HEK293 (cell line): ENCODE data around the gene CYB5RL.

Experiments used
- CTCF ChIA-PET: fragments of 350-600 bp; formaldehyde crosslinking; extraction: SDS; loops from one replicate; lab custom pipeline; 2021; ENCODE audit warnings: antibody characterized with exemption; lab: Yijun Ruan, JAX
- POLR2A ChIA-PET: fragments of 300-600 bp; formaldehyde crosslinking; extraction: SDS; loops from one replicate; lab custom pipeline; 2020; ENCODE audit warnings: antibody characterized with exemption, inconsistent platforms; lab: Yijun Ruan, JAX
- H3K27ac ChIP-seq: fragments of 200-500 bp; sonication (Bioruptor generic); 2 replicates; pipeline ENCODE4 v1.5.1; 2014; ENCODE audit warnings: low read depth, low read length, control low read depth, inconsistent platforms; ENCODE audit errors: extremely low read depth
- H3K36me3 ChIP-seq, 2 experiments: fragments of 200-500 bp in 1 of 2; sonication (Bioruptor generic) in 1 of 2; 1 replicate in 1 of 2; 2 replicates in 1 of 2; pipeline ENCODE4 v1.5.1; 2014 to 2017; ENCODE audit warnings: inconsistent platforms in 2 of 2, low read length in 2 of 2; ENCODE audit not compliant: control insufficient read depth in 2 of 2, insufficient read depth in 1 of 2
- H3K4me1 ChIP-seq: fragments of 200-500 bp; sonication (Bioruptor generic); 2 replicates; pipeline ENCODE4 v1.5.1; 2014; ENCODE audit warnings: mild to moderate bottlenecking, low read length, inconsistent platforms; ENCODE audit not compliant: control insufficient read depth, insufficient read depth
- H3K4me3 ChIP-seq: 2 replicates; pipeline ENCODE4 v1.5.1; 2011; ENCODE audit warnings: low read depth, mild to moderate bottlenecking, control low read depth, low read length, moderate library complexity
- H3K9me3 ChIP-seq: fragments of 200-500 bp; sonication (Bioruptor generic); 2 replicates; pipeline ENCODE4 v1.5.1; 2014; ENCODE audit warnings: low read depth, low read length, inconsistent platforms; ENCODE audit not compliant: control insufficient read depth, insufficient read depth
- AEBP2 ChIP-seq: fragments of 450-650 bp; formaldehyde crosslinking; IDR thresholded peaks from 2 replicates; pipeline ENCODE4 v1.5.1; 2016; ENCODE audit warnings: missing biosample characterization, missing genetic modification characterization, borderline replicate concordance
- GLI2 ChIP-seq: fragments of 450-650 bp; formaldehyde crosslinking; IDR thresholded peaks from 2 replicates; pipeline ENCODE4; 2017; ENCODE audit warnings: missing biosample characterization, missing genetic modification characterization, low read depth, borderline replicate concordance
- HOXA7 ChIP-seq: sonication (generic); formaldehyde crosslinking; IDR thresholded peaks from 2 replicates; pipeline ENCODE4 v1.8.1; 2022; ENCODE audit warnings: missing genetic modification reagents, borderline replicate concordance
- KLF16 ChIP-seq: fragments of 450-650 bp; formaldehyde crosslinking; IDR thresholded peaks from 2 replicates; pipeline ENCODE4 v1.5.1; 2017; ENCODE audit warnings: missing biosample characterization, missing genetic modification characterization
- PRDM10 ChIP-seq: fragments of 450-650 bp; formaldehyde crosslinking; IDR thresholded peaks from 2 replicates; pipeline ENCODE4 v1.5.1; 2016; ENCODE audit warnings: missing biosample characterization, missing genetic modification characterization
- SALL2 ChIP-seq: fragments of 450-650 bp; formaldehyde crosslinking; IDR thresholded peaks from 2 replicates; pipeline ENCODE4 v1.5.0; 2017; ENCODE audit warnings: missing biosample characterization, mild to moderate bottlenecking, missing genetic modification characterization, borderline replicate concordance
- ZBTB26 ChIP-seq: fragments of 450-650 bp; formaldehyde crosslinking; optimal IDR thresholded peaks from 2 replicates; pipeline ENCODE3; 2016; ENCODE audit warnings: missing biosample characterization, mild to moderate bottlenecking, missing genetic modification characterization
- ZNF121 ChIP-seq: fragments of 450-650 bp; formaldehyde crosslinking; IDR thresholded peaks from 2 replicates; pipeline ENCODE4 v1.5.1; 2016; ENCODE audit warnings: missing biosample characterization, missing genetic modification characterization
- ZNF138 ChIP-seq: fragments of 450-650 bp; formaldehyde crosslinking; IDR thresholded peaks from 2 replicates; pipeline ENCODE4 v1.5.1; 2016; ENCODE audit warnings: missing biosample characterization, missing genetic modification characterization, borderline replicate concordance
- ZNF169 ChIP-seq: fragments of 450-650 bp; formaldehyde crosslinking; IDR thresholded peaks from 2 replicates; pipeline ENCODE4 v1.5.1; 2016; ENCODE audit warnings: missing biosample characterization, missing genetic modification characterization
- ZNF184 ChIP-seq: fragments of 450-650 bp; IDR thresholded peaks from 2 replicates; pipeline ENCODE4 v1.5.1; 2018; ENCODE audit warnings: missing biosample characterization, mild to moderate bottlenecking, missing genetic modification characterization
- ZNF19 ChIP-seq: fragments of 450-650 bp; formaldehyde crosslinking; IDR thresholded peaks from 2 replicates; pipeline ENCODE4; 2016; ENCODE audit warnings: missing biosample characterization, missing genetic modification characterization, low read depth
- ZNF239 ChIP-seq: fragments of 450-650 bp; formaldehyde crosslinking; IDR thresholded peaks from 2 replicates; pipeline ENCODE4 v1.5.1; 2016; ENCODE audit warnings: missing biosample characterization, missing genetic modification characterization
- ZNF324 ChIP-seq: fragments of 450-650 bp; formaldehyde crosslinking; IDR thresholded peaks from 2 replicates; pipeline ENCODE4 v1.5.1; 2016; ENCODE audit warnings: missing biosample characterization, missing genetic modification characterization
- ZNF37A ChIP-seq: fragments of 450-650 bp; IDR thresholded peaks from 2 replicates; pipeline ENCODE4 v1.5.1; 2018; ENCODE audit warnings: missing biosample characterization, missing genetic modification characterization
- ZNF433 ChIP-seq: fragments of 450-650 bp; formaldehyde crosslinking; IDR thresholded peaks from 2 replicates; pipeline ENCODE4 v1.5.1; 2016; ENCODE audit warnings: missing biosample characterization, missing genetic modification characterization, low read depth
- ZNF510 ChIP-seq: fragments of 450-650 bp; formaldehyde crosslinking; IDR thresholded peaks from 2 replicates; pipeline ENCODE4 v1.5.1; 2018; ENCODE audit warnings: mild to moderate bottlenecking, missing genetic modification characterization, missing biosample characterization; ENCODE audit not compliant: insufficient replicate concordance
- ZNF521 ChIP-seq: fragments of 450-650 bp; formaldehyde crosslinking; IDR thresholded peaks from 2 replicates; pipeline ENCODE4 v1.5.1; 2017; ENCODE audit warnings: missing biosample characterization, mild to moderate bottlenecking, missing genetic modification characterization
- ZNF623 ChIP-seq: fragments of 450-650 bp; formaldehyde crosslinking; IDR thresholded peaks from 2 replicates; pipeline ENCODE4 v1.5.1; 2016; ENCODE audit warnings: missing biosample characterization, missing genetic modification characterization
- ZNF677 ChIP-seq: fragments of 450-650 bp; IDR thresholded peaks from 2 replicates; pipeline ENCODE4 v1.5.0; 2018; ENCODE audit warnings: missing biosample characterization, mild to moderate bottlenecking, missing genetic modification characterization, moderate library complexity
- ZNF785 ChIP-seq: fragments of 450-650 bp; formaldehyde crosslinking; IDR thresholded peaks from 2 replicates; pipeline ENCODE4 v1.5.1; 2016; ENCODE audit warnings: missing biosample characterization, missing genetic modification characterization
- ZSCAN23 ChIP-seq: fragments of 450-650 bp; formaldehyde crosslinking; IDR thresholded peaks from 2 replicates; pipeline ENCODE4 v1.5.1; 2016; ENCODE audit warnings: missing biosample characterization, missing genetic modification characterization
- TF ChIP-seq, protein P1 (sequence below): fragments of 450-650 bp; formaldehyde crosslinking; IDR thresholded peaks from 2 replicates; pipeline ENCODE4 v1.5.1; 2016; ENCODE audit warnings: missing biosample characterization, missing genetic modification characterization, low read depth

CYB5RL gene

GRCh38 chr1:54247863-54248515 lies 48.2 kb upstream of the CYB5RL start:
- Histone ChIP-seq H3K4me1 (no peaks in the 10 kb centered on the region), H3K9me3 (no peaks in the 10 kb centered on the region), H3K36me3 (peaks cover 0 to 48% of the 10 kb centered on the region in 2 experiments; a peak in 1 of 3 replicates), H3K27ac (no peak overlapping the region), H3K4me3 (no peak overlapping the region)
- TF ChIP-seq ZNF37A (no peak), ZNF521 (no peak)
- ChIA-PET POLR2A (no interaction called here), CTCF (interaction anchor here (0.7 kb wide), 1 partner anchor 710 kb away, joined by 3 read pairs; no protein-coding TSS in a partner anchor)

DNA sequence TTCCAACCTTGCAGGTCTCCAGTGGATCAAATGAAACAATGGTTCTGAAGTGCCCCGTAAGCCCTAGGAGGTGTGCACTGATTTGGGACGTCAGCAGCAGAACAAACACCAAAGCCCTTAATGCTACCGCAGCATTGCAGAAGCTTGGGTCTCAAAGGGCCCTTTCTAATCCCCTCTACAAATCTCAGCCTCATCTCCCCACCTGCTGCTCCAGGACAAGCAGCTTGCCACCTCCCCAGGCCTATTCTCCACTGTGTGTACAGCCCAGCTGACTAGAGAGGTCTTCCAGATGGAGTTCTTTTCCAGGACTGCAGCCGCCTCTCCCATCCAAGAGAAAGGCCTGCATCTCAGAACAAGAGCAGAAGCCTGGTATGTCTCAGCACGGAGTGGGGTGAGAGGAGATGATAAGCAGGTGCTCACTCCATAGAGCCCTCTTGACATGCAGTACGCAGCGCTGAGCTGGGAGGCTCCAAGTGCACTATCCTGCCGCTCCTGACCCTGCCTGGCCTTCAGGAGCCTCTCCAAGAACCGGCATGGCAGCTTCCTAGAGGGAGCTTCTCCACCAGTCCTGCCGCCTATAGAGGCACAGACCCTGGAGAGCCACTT lies 46.4 kb upstream of the CYB5RL start:
- no peaks in the 10 kb centered on the region for H3K4me1 ChIP-seq
- ChIA-PET POLR2A (no interaction called here), CTCF (no interaction called here)
- H3K36me3 ChIP-seq = peaks cover 0 to 52% of the 10 kb centered on the region in 2 experiments; a peak in 1 of 3 replicates
- no peak overlapping the region for H3K4me3 ChIP-seq
- H3K27ac ChIP-seq = no peak overlapping the region
- H3K9me3 ChIP-seq = no peaks in the 10 kb centered on the region
- TF ChIP-seq PRDM10 (tag by site-specific recombination) = no peak
- TF ChIP-seq ZNF138 (tag by site-specific recombination) = no peak
- TF ChIP-seq GLI2 = no peak
- TF ChIP-seq ZNF239 (tag by site-specific recombination) = no peak
- no peak for TF ChIP-seq ZBTB26 (tag by site-specific recombination)
- TF ChIP-seq KLF16 = no peak
- no peak for TF ChIP-seq ZNF121 (tag by site-specific recombination)

GRCh38 chr1:54245501-54245900 lies 45.7 kb upstream of the CYB5RL start:
- ChIA-PET POLR2A (no interaction called here), CTCF (no interaction called here)
- H3K9me3 ChIP-seq = no peaks in the 10 kb centered on the region
- peaks cover 0 to 51% of the 10 kb centered on the region in 2 experiments; a peak in 1 of 3 replicates for H3K36me3 ChIP-seq
- no peak overlapping the region for H3K27ac ChIP-seq
- H3K4me1 ChIP-seq = no peaks in the 10 kb centered on the region
- no peak overlapping the region for H3K4me3 ChIP-seq
- TF ChIP-seq ZNF677 (tag by site-specific recombination) (no peak), SALL2 (tag by site-specific recombination) (no peak), ZNF623 (tag by site-specific recombination) (no peak), AEBP2 (tag by site-specific recombination) (no peak), ZNF169 (tag by site-specific recombination) (no peak), ZNF785 (no peak), ZNF19 (tag by site-specific recombination) (no peak), ZNF184 (tag by site-specific recombination) (no peak), HOXA7 (CRISPR knock-in tag) (no peak), ZNF433 (tag by site-specific recombination) (no peak), ZSCAN23 (tag by site-specific recombination) (no peak), ZNF239 (tag by site-specific recombination) (no peak), ZNF510 (tag by site-specific recombination) (no peak), ZNF324 (tag by site-specific recombination) (no peak)
- TF ChIP-seq, protein P1, sequence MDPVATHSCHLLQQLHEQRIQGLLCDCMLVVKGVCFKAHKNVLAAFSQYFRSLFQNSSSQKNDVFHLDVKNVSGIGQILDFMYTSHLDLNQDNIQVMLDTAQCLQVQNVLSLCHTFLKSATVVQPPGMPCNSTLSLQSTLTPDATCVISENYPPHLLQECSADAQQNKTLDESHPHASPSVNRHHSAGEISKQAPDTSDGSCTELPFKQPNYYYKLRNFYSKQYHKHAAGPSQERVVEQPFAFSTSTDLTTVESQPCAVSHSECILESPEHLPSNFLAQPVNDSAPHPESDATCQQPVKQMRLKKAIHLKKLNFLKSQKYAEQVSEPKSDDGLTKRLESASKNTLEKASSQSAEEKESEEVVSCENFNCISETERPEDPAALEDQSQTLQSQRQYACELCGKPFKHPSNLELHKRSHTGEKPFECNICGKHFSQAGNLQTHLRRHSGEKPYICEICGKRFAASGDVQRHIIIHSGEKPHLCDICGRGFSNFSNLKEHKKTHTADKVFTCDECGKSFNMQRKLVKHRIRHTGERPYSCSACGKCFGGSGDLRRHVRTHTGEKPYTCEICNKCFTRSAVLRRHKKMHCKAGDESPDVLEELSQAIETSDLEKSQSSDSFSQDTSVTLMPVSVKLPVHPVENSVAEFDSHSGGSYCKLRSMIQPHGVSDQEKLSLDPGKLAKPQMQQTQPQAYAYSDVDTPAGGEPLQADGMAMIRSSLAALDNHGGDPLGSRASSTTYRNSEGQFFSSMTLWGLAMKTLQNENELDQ (tag by site-specific recombination) = no peak
